Stomach (tissue), 9 donors: ENCODE data around the gene FRZB. TPM values are rescaled to one million over a fixed set of nuclear protein-coding genes. Genes with fewer than 3 reads are reported as not detected.
"Not testable (repeated sequence)": the region's sequence is repeated elsewhere in the genome, so short reads cannot be mapped to it uniquely, and the experiment has no call there.

Experiments used
- DNase-seq, 2 donors: peaks; one replicate each; pipeline versions ENCODE4 v3.0.0 to v3.0.0-alpha.2; 2013 to 2019
- H3K27ac ChIP-seq, 5 donors: fragments of 200-600 bp in 4 of 5; sonication (generic) in 4 of 5; one replicate each; pipeline ENCODE4 v1.5.1; 2013 to 2019; ENCODE audit warnings: mild to moderate bottlenecking in 1 of 5, moderate library complexity in 1 of 5
- H3K27me3 ChIP-seq, 3 donors: fragments of 200-600 bp; sonication (generic); one replicate each; pipeline ENCODE4 v1.5.1; 2017 to 2019; ENCODE audit warnings: mixed run types in 1 of 3
- H3K36me3 ChIP-seq, 4 donors: fragments of 200-600 bp; sonication (generic); 1 replicate in 3 of 4; 2 replicates in 1 of 4; pipeline ENCODE4 v1.5.1; 2016 to 2019
- H3K4me1 ChIP-seq, 4 donors: fragments of 200-600 bp; sonication (generic); one replicate each; pipeline ENCODE4 v1.5.1; 2016 to 2019
- H3K4me3 ChIP-seq, 4 donors: fragments of 200-600 bp; sonication (generic) in 3 of 4; one replicate each; pipeline ENCODE4 v1.5.1; 2016 to 2019; ENCODE audit warnings: mild to moderate bottlenecking in 1 of 4
- H3K9me3 ChIP-seq, 4 donors: fragments of 200-600 bp; sonication (generic); one replicate each; pipeline ENCODE4 v1.5.1; 2016 to 2019
- EP300 ChIP-seq: sonication (generic); formaldehyde crosslinking; IDR thresholded peaks from one replicate; pipeline ENCODE4 v1.6.1; 2017; ENCODE audit warnings: antibody characterized with exemption
- POLR2A ChIP-seq, 4 donors: fragments of 450-650 bp; IDR thresholded peaks; one replicate each; pipeline ENCODE4 v1.6.1; 2016; ENCODE audit warnings: antibody characterized with exemption in 4 of 4, control low read depth in 2 of 4, mild to moderate bottlenecking in 1 of 4, moderate library complexity in 1 of 4
- POLR2AphosphoS5 ChIP-seq, 3 donors: sonication (generic); formaldehyde crosslinking; IDR thresholded peaks; one replicate each; pipeline ENCODE4 v1.6.1; 2016; ENCODE audit warnings: antibody characterized with exemption in 3 of 3
- WGBS, 5 donors: extraction: QIAGEN DNeasy Blood & Tissue Kit in 3 of 5; methylation state at CpG; one replicate each; pipeline versions ENCODE4 v1.1.5 to v1.1.7; 2013 to 2018; 5-methylcytosine and 5-hydroxymethylcytosine counted together
- intact Hi-C: fragments of 100-400 bp; cut with DNase I; formaldehyde crosslinking; loops from one replicate; pipeline ENCODE4 v1.15.1; 2023; ENCODE audit warnings: low total_unique reads
- polyA plus RNA-seq, 3 donors: library from polyadenylated mRNA; stranded (reverse); fragments of 200-250 nt; gene quantifications; one replicate each; pipeline ENCODE4 v1.2.3, GENCODE V29; 2013
- total RNA-seq, 5 donors: library from RNA; depleted of rRNA; stranded (reverse); fragments of >200 nt; gene quantifications; one replicate each; pipeline versions ENCODE4 v1.1.0 to v1.2.3, GENCODE V29; 2014 to 2016
- TF ChIP-seq, protein P1 (sequence below), 7 experiments: fragments of 450-650 bp in 4 of 7; fragments of 200-600 bp in 3 of 7; sonication (generic) in 3 of 7; IDR thresholded peaks; one replicate each; pipeline ENCODE4 v1.5.1; 2016 to 2019; ENCODE audit warnings: antibody characterized with exemption in 7 of 7, control low read depth in 2 of 7, mild to moderate bottlenecking in 1 of 7
- donor health status: healthy with polysubstance abuse.
- donor health status: Bipolar disorder and iron deficiency.
- donor health status: healthy.

FRZB gene
- total and polyA plus RNA-seq, 8 donors, result 0.76 to 85.3 (median 6.2) TPM

DNA sequence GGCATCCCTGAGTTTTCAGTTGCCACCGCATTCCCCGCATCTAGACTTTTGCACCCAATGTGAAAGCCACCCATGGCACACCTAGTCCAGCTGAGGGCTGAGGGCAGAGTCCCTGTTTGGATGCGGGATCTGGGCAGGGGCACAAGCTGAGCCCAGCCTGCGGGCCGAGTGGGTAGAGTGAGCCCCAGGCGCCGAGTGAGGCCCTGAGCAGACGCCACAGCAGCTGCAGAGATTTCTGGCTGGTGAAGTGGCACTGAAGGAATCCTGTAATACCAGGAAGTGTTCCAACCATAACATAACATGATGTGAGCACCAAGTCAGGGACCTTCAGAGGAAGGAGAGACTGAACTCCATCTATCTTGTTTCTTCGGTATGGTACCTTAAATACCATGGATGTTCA lies 27.7 kb upstream of the FRZB start:
- Histone ChIP-seq H3K4me3 (no peak overlapping the region), H3K4me1 (peaks cover 0 to 3% (median 0%) of the 10 kb centered on the region in 4 donors), H3K27me3 (no peaks in the 10 kb centered on the region), H3K36me3 (no peaks in the 10 kb centered on the region), H3K9me3 (no peaks in the 10 kb centered on the region), H3K27ac (no peak overlapping the region)
- intact Hi-C loops, result no loop called here
- DNase-seq, result no peak
- TF ChIP-seq EP300, result no peak
- TF ChIP-seq, protein P1, sequence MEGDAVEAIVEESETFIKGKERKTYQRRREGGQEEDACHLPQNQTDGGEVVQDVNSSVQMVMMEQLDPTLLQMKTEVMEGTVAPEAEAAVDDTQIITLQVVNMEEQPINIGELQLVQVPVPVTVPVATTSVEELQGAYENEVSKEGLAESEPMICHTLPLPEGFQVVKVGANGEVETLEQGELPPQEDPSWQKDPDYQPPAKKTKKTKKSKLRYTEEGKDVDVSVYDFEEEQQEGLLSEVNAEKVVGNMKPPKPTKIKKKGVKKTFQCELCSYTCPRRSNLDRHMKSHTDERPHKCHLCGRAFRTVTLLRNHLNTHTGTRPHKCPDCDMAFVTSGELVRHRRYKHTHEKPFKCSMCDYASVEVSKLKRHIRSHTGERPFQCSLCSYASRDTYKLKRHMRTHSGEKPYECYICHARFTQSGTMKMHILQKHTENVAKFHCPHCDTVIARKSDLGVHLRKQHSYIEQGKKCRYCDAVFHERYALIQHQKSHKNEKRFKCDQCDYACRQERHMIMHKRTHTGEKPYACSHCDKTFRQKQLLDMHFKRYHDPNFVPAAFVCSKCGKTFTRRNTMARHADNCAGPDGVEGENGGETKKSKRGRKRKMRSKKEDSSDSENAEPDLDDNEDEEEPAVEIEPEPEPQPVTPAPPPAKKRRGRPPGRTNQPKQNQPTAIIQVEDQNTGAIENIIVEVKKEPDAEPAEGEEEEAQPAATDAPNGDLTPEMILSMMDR (IDR thresholded peaks at IDR 0.05), result no peak
- TF ChIP-seq POLR2AphosphoS5 (IDR thresholded peaks at IDR 0.05), result no peak
- no peak for TF ChIP-seq POLR2A (IDR thresholded peaks at IDR 0.05)
- WGBS, 5 donors, result 91 to 98% (median 96%) methylated on average over 7 to 9 of the region's 9 CpGs

DNA sequence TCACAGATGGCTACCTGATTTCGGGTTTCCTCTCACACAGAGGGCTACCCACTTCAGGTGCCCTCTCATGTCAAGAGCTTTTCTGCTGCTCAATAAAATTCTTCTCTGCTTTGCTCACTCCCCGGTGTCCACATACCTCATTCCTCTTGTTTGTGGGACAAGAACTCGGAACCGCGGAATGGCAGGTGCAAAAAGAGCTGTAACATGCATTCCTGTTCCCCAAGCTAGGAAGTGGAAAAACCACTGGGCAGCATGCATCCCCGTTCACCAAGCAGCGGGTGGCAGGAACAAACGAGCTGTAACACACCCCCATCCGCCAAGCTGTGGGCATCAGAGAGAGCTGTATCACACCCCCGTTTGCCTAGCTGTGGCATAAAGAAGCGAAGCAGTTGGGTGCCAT lies 27.2 kb upstream of the FRZB start:
- no peak for TF ChIP-seq POLR2A (IDR thresholded peaks at IDR 0.05)
- no peak for TF ChIP-seq POLR2AphosphoS5 (IDR thresholded peaks at IDR 0.05)
- no peak for TF ChIP-seq EP300
- TF ChIP-seq, protein P1 (IDR thresholded peaks at IDR 0.05), result no peak
- WGBS, 5 donors, result 88 to 96% (median 94%) methylated on average over 11 of the region's 11 CpGs
- no peaks in the 10 kb centered on the region for H3K9me3 ChIP-seq
- no peak for DNase-seq
- no peak overlapping the region for H3K4me3 ChIP-seq
- intact Hi-C loops, result no loop called here
- H3K27ac ChIP-seq, result no peak overlapping the region
- H3K4me1 ChIP-seq, result peaks cover 0 to 3% (median 0%) of the 10 kb centered on the region in 4 donors
- H3K27me3 ChIP-seq, result no peaks in the 10 kb centered on the region
- H3K36me3 ChIP-seq, result no peaks in the 10 kb centered on the region

DNA sequence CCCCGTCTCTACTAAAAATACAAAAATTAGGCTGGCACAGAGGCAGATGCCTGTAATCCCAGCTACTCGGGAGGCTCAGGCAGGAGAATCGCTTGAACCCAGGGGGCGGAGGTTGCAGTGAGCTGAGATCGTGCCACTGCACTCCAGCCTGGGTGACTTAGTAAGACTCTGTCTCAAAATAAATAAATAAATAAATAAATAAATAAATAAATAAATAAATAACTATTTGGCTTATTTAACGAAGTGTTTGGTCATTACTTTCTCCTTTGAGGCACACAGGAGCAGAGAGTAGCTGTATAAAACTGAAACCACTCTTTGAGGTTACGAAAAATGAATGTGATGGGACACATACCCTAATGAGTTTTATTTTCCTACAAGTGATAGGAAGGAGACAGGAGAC lies 26.6 kb upstream of the FRZB start:
- DNase-seq, H3K9me3 ChIP-seq, intact Hi-C loops, H3K4me1 ChIP-seq, H3K27me3 ChIP-seq, H3K27ac ChIP-seq, H3K36me3 ChIP-seq, H3K4me3 ChIP-seq: not testable (repeated sequence)
- WGBS, 5 donors, result 89 to 93% (median 92%) methylated on average over 7 of the region's 7 CpGs

DNA sequence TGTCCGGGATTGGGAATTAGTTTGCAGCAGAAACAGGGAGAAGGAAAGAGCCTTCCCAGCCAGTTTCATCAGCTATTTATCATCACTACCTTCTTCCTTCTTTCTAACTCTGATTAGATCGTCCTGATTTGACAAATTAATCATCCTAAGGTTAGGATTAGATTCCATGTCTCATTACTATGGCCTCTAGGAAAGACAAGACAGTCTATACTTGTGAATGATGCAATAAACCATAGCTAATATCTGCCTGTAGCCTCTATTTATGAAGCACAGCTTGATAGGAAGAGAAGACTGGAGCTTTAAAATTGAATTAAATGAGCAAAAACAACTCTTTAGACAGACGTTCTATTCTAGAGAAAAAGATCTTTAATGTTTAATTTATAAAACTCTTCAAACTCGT lies 25.2 kb upstream of the FRZB start:
- no peaks in the 10 kb centered on the region for H3K36me3 ChIP-seq
- WGBS, 5 donors, result 57 to 68% (median 61%) methylated on average over 4 of the region's 4 CpGs
- H3K4me3 ChIP-seq, result no peak overlapping the region
- H3K27ac ChIP-seq, result no peak overlapping the region
- no peaks in the 10 kb centered on the region for H3K27me3 ChIP-seq
- H3K9me3 ChIP-seq, result no peaks in the 10 kb centered on the region
- TF ChIP-seq, protein P1 (IDR thresholded peaks at IDR 0.05), result no peak
- no peak for TF ChIP-seq POLR2AphosphoS5 (IDR thresholded peaks at IDR 0.05)
- TF ChIP-seq POLR2A (IDR thresholded peaks at IDR 0.05), result no peak
- TF ChIP-seq EP300, result no peak
- intact Hi-C loops, result no loop called here
- H3K4me1 ChIP-seq, result peaks cover 0 to 3% (median 0%) of the 10 kb centered on the region in 4 donors
- DNase-seq, result no peak

DNA sequence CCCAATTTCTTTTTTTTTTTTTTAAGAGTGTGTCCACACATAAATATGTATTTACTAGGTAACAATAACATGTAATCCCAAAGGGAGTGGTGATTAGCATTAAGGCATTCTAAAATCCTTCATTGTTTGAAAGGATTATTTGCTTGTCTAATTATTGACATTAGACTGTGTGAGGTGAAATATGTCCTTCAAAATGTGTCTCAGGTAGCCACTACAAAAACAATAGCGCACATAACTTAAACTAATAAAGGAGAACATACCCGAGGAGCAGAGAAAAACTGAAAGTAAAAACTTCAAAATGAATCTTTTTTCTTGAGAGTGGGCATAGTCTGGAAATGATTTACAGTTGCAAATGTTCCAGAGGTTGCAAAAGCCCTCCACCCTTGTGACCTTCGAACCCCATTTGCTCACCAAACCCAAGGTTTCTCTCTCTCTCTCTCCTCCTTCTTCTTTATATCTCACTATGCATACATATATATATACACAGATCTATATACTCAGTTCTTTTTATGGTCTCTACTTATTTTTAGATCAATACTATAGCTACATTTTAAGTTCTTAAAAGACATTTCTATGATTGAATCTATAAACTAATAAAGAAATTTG lies 24.4 kb upstream of the FRZB start:
- Histone ChIP-seq H3K4me1 (peaks cover 0 to 3% (median 0%) of the 10 kb centered on the region in 4 donors), H3K36me3 (no peaks in the 10 kb centered on the region), H3K9me3 (no peaks in the 10 kb centered on the region), H3K4me3 (no peak overlapping the region), H3K27me3 (no peaks in the 10 kb centered on the region), H3K27ac (no peak overlapping the region)
- intact Hi-C loops, result no loop called here
- 29 to 56% (median 50%) methylated on average over 3 of the region's 3 CpGs for WGBS, 5 donors
- no peak for DNase-seq
- TF ChIP-seq EP300 (no peak), POLR2AphosphoS5 (IDR thresholded peaks at IDR 0.05) (no peak), POLR2A (IDR thresholded peaks at IDR 0.05) (no peak)
- TF ChIP-seq, protein P1 (IDR thresholded peaks at IDR 0.05), result no peak
